Measurements from ENCODE around the gene LRMDA.

- TF ChIP-seq REST (IDR thresholded peaks at IDR 0.05; ENCODE audit: low read depth) (no peak), CTCF (IDR thresholded peaks at IDR 0.05 in 2 of 3, conservative IDR thresholded peaks at IDR 0.05 in 1 of 3; ENCODE audit: borderline replicate concordance in 1 of 3, insufficient read depth in 1 of 3, low read depth in 2 of 3, low read length in 2 of 3) (no peak), POLR2A (IDR thresholded peaks at IDR 0.05; ENCODE audit: borderline replicate concordance, extremely low read depth, insufficient read depth, insufficient read length) (no peak), EZH2 (IDR thresholded peaks at IDR 0.05) (no peak), SIN3A (IDR thresholded peaks at IDR 0.05; ENCODE audit: low read depth) (no peak), CBX3 (IDR thresholded peaks at IDR 0.05; ENCODE audit: low read depth) (no peak)
These were observed 308.2 kb downstream of the LRMDA start for GRCh38 chr10:75739414-75740143.

Measured in HCT116 (cell line).